Smooth muscle cell of the brain vasculature (primary cell): ENCODE data around the gene PTAR1.
"Not testable (repeated sequence)": the region's sequence is repeated elsewhere in the genome, so short reads cannot be mapped to it uniquely, and the experiment has no call there.

ENCODE experiments used
- DNase-seq: peaks from one replicate; pipeline ENCODE4 v3.0.0-alpha.2; 2012; ENCODE audit warnings: low read depth, low spot score

Gene PTAR1, protein sequence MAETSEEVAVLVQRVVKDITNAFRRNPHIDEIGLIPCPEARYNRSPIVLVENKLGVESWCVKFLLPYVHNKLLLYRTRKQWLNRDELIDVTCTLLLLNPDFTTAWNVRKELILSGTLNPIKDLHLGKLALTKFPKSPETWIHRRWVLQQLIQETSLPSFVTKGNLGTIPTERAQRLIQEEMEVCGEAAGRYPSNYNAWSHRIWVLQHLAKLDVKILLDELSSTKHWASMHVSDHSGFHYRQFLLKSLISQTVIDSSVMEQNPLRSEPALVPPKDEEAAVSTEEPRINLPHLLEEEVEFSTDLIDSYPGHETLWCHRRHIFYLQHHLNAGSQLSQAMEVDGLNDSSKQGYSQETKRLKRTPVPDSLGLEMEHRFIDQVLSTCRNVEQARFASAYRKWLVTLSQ

DNA sequence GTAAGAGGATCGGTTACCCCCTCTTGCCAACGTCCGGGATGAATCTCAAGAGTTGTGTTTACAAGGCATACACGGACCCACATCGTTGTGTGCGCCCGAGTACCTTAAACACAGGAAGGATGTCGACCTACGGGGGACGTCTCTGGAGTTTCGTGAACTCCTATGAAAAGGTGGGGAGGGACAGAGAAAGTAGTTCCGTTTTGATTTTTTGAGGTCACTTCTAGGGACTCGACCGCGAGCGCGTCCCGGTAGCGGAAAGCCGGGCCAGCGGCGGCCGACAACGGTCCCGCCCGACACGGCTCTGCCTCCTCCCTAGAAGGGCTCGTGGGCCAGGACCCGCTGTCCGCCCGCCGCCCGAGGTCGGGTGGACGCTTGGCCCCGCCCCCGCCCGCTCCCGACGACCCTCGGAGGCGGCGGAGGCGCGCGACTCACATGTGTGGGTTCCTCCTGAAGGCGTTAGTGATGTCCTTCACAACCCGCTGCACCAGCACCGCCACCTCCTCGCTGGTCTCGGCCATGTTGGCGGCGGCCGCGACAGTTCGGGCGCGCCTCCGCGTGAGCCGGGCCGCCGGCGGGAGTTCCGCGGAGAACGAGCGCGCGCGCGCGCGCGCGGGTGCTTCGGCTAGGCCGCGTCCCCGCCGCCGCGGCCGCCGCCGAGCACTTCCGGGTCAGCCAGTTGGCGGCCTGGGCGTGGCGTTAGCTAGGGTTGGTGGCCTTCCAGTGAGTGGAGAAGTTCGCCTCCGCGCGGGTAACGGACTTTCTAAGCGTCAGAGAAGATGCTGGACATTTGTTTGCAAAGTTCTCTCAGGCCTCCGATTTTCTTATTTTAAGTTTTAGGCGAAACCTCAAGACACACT lies at the start of gene PTAR1:
TSS of gene PTAR1 (minus strand) at position 591 of the 857 bp plus-strand sequence. CDS start at position 518, 73 bp downstream.
- peak; percentile 82 for DNase-seq

DNA sequence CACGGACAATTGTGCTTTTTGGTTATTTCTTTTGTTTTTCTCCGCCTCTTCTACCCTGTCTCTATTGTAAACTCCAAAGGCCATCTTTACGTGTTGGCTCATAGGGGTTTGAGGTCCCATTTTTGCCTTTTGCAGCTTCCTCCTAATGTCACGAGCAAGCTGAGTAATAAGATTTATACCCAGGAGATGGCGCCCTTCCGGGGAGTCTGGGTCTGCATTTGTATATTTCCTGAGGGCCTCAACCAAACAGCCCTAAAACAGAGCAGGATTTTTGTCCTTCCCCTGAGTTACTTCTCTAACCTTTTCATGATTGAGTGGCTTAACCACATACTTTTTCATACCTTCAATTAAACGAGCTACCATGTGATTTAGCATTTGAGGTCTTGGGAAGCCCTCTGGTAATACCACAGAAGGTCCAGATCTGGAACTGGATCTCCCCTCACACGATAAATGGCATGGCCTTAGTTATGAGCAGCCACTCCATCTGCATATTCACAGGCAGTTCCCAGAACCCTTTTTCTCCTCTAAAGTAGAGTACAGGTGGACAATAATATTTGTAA lies 49.6 kb upstream of the PTAR1 start:
- no peak for DNase-seq

DNA sequence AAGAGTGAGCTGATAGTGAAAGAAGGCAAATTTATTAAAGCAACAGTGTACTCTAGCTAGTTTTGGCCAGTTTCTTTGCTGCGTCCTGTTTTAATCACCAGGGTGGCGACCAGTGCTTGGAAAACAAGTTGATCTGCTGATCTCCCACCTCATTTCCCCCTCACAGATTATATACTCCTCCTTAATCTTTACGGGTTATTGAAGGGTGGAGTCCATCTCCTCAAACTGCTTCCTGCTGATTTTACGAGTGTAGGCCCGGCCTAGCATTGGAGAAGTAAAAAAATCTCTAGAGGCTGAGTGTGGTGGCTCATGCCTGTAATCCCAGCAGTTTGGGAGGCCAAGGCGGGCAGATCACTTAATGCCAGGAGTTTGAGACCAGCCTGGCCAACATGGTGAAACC lies 46.8 kb upstream of the PTAR1 start:
- no peak for DNase-seq

DNA sequence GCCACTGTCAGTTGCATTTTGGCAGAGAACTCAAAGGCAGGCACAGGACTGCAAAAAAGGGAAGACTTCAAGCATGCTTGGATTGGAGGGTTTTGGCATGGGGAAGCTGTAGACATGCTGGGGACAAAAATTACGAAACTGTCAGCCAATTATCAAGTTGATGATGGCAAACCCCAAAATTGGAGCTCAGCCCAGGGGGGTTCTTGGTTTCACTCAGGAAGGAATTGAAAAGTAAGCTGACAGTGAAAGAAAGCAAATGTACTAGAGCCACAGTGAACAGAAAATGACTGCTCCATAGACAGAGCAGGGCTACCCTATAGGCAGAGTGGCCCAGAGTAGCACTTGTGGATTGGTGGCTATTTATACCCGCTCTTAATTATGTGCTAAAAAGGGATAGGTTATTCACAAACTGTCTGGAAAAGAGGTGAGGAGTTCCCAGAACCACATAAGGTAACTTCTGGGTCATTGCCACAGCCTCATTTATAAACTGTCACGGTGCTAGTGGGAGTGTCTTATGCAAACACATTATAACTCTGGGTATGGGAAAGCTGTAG lies 46.2 kb upstream of the PTAR1 start:
- no peak for DNase-seq

DNA sequence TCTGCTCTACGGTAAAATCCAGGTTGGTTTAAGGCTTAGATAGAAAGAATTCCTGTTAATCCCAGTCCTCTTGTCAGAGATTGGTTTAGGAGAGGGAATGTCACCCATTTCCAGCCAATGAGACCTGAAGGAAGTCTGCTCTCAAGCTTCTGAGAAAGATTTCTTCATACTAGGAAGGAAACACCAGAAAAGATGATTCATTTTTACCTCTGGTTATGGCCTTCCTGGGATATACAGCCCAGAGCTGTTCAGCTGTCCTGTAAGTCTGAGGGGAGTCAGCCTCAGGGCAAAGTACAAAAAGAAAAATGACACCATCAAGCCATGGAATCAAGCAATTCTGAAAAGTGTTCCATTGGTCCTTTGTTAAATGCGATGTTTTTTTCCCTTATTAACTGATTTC lies 42.2 kb upstream of the PTAR1 start:
- DNase-seq: no peak

DNA sequence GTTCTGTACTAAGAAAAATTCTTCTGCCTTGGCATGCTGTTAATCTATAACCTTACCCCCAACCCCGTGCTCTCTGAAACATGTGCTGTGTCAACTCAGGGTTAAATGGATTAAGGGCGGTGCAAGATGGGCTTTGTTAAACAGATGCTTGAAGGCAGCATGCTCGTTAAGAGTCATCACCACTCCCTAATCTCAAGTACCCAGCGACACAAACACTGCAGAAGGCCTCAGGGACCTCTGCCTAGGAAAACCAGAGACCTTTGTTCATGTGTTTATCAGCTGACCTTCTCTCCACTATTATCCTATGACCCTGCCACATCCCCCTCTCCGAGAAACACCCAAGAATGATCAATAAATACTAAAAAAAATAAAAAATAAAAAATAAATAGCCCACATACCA lies 40.2 kb upstream of the PTAR1 start:
- DNase-seq: not testable (repeated sequence)

DNA sequence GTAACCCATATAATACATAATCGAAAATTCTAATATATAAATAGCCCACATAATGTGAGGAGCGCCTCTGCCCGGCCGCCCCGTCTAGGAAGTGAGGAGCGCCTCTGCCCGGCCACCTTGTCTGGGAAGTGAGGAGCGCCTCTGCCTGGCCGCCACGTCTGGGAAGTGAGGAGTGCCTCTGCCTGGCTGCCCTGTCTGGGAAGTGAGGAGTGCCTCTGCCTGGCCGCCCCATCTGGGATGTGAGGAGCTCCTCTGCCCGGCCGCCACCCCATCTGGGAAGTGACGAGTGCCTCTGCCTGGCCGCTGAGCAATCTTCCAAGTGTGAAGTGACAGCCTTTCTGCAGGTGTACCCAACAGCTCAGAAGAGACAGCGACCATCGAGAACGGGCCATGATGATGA lies 39.7 kb upstream of the PTAR1 start:
- not testable (repeated sequence) for DNase-seq

DNA sequence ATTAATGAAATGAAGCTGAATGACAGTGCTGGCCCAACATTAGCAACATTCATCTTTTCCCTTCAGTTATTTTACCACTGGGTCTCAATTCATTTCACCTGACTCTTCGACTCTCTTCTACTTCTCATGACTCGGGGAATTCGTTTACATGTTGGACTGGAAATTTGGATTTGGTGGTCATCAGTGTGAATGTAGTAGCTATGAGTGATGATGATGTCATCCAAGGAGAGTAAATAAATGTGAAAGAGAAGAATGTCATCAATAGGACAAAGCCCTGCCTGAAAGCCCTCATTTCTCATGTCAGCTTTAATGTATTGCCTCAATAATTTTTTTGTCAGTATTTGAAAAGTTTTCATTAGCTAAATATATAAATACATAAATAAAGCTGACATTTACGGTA lies 38.9 kb upstream of the PTAR1 start:
- no peak for DNase-seq

DNA sequence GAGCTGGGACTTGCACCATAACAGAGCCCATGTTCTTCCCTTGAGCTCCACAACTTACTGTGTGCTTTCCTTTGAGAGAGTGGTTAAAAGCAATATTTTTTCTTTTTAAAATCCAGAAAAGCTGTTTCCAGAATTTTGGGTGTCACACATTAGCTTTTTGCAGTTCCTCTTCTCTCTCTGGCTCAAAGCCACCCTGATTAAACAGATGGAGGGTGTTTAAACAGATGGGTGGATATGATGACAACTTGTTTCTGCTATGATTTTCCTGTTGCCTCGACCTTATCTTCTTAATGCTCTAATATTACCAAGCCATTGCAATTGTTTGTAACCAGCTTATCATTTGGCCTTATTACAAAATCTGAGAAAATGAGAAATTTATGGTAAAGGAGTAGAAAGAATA lies 37.9 kb upstream of the PTAR1 start:
- DNase-seq: no peak

DNA sequence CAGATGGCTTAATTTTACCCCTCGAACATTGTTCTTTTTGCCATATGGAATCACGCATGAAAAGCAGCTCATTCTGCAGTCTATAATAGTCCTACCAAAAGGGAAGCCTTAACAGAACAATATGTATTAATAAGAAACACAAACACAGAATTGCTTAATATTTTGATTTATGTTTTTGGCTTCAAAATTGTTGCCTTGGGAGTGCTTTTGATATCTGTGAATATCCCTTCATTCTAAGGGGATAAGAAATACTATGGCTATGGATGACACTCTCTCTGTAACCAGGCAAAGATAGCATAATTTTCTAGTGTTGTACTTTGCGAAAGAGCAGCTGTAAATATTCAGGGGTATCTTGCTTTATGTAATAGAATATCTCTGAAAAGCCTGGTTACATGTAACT lies 34.5 kb upstream of the PTAR1 start:
- DNase-seq: no peak

DNA sequence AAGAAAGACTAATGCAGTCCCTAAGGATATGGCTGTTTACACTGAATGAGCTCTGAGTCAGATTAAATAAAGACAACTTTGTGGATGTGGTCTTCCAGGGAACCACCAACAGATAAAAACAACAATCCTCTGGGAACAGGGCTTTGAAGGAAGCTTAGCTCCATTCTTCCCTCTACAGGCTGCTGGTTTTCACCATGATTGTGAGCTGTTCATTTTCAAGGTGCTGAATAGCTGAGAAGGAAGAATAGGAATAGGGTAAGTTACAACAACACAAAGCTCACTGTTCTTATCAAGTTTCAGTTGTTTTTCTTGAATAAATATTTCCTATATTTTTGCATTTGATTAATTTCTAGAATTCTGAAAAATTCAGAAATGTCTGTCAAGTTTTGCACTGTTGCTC lies 25.9 kb upstream of the PTAR1 start:
- peak; percentile 72 for DNase-seq

DNA sequence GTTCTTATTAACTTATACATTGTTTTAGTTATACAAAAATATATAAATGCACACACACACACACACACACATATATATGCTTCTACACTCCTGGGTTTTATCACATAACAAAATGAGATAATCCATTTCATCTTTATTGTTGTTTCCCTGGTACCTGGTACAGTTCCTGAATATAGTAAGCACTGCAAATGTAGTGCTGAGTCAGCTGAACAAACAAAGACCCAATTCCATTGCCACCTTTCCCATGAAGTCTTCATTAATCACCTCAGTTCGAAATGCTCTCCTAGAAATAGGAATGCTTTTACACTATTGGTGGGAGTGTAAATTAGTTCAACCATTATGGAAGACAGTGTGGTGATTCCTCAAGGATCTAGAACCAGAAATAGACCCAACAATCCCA lies 13.4 kb upstream of the PTAR1 start:
- no peak for DNase-seq

DNA sequence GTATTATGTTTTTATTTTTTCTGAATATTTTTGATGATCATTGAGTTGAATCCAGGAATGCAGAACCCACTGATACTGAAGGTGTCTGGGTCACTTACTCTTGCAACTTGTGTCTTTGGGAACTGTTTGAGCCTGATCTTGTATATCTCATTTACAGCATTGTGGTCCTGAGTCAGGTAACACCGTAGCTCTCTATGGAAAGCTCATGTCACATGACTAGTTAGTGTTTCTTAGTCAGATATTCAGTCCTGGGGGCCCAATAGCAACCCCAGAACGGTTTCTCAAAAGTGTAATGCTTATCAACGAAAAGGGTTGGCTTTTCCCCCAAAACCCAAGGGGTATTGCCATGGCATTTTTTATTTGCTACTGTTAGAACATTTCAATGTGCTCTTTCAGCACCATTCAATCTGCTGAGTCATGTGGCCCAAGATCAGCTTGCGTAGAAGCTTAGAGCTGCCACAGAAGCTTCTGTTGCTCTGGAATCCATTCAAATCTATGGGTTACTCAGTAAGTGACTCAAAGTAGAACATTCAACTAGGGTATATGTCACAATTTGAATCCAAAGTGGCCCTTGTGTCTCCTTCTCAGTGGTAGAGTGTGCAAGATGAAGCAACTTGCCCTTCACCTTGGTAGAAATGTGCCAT lies 12.1 kb upstream of the PTAR1 start:
- DNase-seq: no peak

DNA sequence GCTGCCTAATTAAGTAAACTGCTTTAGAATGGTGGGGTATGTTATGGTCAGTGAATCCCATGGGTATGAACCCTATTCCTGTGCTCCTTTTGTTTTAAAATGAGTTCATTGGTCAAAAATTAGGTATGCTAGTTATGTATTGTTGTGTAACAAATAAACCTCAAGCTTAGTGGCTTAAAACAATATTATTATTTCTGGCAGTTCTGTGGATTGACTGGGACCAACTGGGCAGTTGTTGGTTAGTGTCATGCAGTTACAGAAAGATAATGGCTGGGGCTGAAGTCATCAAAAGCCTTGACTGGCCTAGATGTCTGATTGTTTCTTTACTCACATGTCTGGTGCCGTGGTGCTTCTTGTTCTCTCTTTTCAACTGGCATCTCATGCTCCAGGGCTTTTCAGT lies 8.9 kb upstream of the PTAR1 start:
- DNase-seq: no peak

DNA sequence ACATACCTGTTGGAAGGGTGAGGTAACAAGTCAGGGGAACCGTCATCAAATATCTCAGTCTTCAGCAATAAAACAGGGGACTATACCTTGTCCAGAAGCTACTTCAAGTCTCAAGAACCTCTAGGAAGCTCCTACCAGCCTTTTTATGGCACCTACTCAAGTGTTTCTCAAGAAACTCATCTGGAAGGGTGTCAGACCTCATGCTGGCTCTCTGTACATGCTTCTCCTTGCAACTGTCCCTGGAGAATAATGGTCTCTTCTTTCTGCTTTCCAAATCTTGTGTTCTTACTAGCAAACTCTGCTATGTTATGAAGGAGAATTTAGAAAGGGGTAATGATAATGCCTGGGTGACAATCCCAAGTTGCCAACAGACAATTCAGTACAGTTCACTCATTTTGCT lies 8.3 kb upstream of the PTAR1 start:
- no peak for DNase-seq

DNA sequence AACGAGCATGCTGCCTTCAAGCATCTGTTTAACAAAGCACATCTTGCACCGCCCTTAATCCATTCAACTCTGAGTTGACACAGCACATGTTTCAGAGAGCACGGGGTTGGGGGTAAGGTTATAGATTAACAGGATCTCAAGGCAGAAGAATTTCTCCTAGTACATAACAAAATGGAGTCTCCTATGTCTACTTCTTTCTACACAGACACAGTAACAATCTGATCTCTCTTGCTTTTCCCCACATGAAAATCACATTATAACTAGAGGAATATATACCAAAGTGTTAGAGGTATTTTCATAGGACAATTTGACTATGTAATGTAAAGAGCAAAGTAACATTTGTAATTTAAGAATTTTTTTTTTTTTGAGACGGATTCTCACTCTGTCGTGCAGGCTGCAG lies 4.1 kb upstream of the PTAR1 start:
- not testable (repeated sequence) for DNase-seq

DNA sequence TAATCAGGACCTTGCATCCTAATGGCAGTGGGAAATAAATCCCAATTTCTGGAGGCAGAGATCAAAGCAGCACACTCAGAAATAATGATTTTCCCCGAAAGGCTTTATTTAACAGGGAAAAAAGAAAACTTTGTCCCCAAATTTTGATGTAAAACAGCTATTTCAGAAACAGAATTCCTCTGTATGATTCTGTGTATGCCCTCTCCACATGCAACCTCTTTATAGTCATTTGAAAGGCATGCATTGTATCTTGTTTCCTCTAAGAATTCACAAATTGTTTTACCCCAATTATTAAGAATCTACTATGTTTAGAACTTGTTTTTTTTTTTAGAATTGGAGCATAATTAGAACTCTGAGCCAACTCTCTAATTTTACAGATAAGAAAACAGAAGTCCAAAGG lies 2.7 kb upstream of the PTAR1 start:
- no peak for DNase-seq

DNA sequence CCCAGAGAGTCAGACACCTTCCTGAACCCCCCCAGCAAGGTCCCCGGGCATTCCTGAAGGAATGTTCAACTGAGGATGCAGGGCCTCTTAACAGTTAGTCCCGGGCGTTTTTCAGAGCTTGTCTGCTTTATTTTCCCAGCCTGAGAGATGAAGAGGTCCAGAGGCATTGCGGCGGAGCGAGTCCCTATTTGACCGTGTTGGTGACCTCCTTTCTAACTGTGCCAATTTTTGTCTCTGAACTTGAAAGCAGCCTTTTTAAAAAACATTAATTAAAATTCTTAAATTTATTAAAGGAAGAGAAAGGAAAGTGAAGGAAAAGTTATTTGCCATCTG lies 433 bp upstream of the PTAR1 start:
- DNase-seq: no peak

DNA sequence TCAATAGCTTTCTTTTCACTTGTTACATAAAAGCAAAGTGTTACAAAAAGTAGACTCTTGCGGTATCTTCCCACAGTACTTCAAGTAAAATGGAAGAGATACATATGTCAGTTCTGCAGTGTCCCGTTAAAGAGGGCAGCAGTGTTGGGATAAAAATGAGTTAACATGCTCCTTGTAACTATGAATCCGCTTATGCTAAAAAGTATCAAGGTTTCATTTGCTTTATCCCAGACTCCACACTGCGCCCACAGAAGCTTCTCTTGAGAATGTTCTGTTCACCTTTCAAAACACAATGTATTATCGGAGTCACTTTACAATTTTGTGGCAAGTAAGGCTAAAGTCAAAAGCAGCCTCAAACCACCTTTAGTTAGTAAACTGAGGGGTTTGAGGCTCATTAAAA lies 790 bp downstream of the PTAR1 start:
- DNase-seq: no peak

DNA sequence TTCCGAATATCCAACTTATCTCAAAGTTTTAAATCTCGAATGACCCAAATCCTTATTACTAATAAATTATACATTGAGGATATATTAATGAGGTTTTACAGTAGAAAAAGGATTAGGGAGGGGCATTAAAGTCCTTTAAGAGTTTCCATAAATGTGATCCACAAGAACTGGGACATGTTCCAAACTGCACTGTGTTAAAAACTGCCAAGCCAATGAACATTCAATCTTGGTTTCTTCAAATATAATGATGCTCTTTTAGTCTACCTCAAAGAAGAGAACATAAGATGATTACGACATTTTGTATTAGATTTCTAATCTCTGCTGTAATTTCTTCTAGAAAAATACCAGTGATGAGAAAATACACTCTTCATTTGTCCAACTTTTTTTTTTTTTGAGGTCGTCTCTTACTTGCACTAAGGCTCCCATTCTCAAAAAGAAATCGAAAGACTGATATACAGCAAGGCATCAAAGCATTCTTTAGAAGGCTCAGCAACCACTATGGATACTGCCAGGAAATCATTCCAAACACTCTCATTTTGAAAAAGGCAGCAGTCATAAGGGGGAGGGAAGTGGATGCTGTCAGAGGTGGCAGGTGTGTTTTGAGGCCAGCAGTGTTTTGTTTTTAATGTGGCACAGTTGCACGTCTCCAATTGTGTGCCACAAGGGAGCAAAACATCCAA lies 1.7 kb downstream of the PTAR1 start:
- DNase-seq: no peak

DNA sequence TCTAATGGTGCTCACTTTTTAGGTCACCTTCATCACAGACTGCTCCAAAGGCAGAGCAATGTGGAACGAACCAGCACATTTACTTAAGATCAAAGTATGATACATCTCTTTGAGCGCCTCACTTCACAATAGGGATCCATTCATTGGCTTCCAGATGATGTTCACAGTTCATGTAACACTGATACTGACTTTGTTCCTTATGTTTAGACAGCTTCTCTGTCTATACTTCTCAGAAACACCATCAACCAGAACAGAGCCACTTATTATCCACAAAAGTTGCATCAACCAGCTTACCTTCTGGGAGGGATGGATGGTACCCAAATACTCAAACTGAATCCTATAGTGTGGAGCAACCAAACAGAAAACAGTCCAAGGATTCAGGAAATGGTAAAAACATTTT lies 4.6 kb downstream of the PTAR1 start:
- no peak for DNase-seq
